Measurements from ENCODE around the gene CNDP1. TPM values are rescaled to one million over a fixed set of nuclear protein-coding genes. Genes with fewer than 3 reads are reported as not detected.

Gene CNDP1
- total RNA-seq, 4 donors from 2014 or later, result 0.24 to 1.0 (median 0.90) TPM; not detected in 1

GRCh38 chr18:74489676-74490075 is 44.6 kb upstream of the CNDP1 start:
- no peak for DNase-seq
- Histone ChIP-seq H3K4me1 (no peaks in the 10 kb centered on the region), H3K4me3 (no peak overlapping the region), H3K9me3 (no peaks in the 10 kb centered on the region), H3K36me3 (no peaks in the 10 kb centered on the region), H3K27ac (no peak overlapping the region), H3K27me3 (no peaks in the 10 kb centered on the region)
- TF ChIP-seq POLR2A (IDR thresholded peaks at IDR 0.05) (no peak), CTCF (IDR thresholded peaks at IDR 0.05) (no peak)
- intact Hi-C loops (cut with DNase I; ENCODE audit: low total_unique reads), result loop anchor here (10.0 kb wide), 1 partner anchor 135 kb away; no protein-coding TSS in a partner anchor

- Histone ChIP-seq H3K27me3 (no peaks in the 10 kb centered on the region), H3K4me1 (no peaks in the 10 kb centered on the region), H3K36me3 (no peaks in the 10 kb centered on the region), H3K9me3 (no peaks in the 10 kb centered on the region), H3K27ac (no peak overlapping the region), H3K4me3 (no peak overlapping the region)
- intact Hi-C loops (cut with DNase I; ENCODE audit: low total_unique reads), result no loop called here
- TF ChIP-seq POLR2A (IDR thresholded peaks at IDR 0.05) (no peak), CTCF (IDR thresholded peaks at IDR 0.05) (no peak)
- no peak for DNase-seq
These were observed 42.0 kb upstream of the CNDP1 start for GRCh38 chr18:74492259-74492658.

- no peak for TF ChIP-seq POLR2A (IDR thresholded peaks at IDR 0.05)
- TF ChIP-seq CTCF (IDR thresholded peaks at IDR 0.05), result peak; percentile 17 to 62 (median 44)
- Histone ChIP-seq H3K27me3 (no peaks in the 10 kb centered on the region), H3K4me3 (no peak overlapping the region), H3K4me1 (no peaks in the 10 kb centered on the region), H3K27ac (no peak overlapping the region), H3K9me3 (no peaks in the 10 kb centered on the region), H3K36me3 (no peaks in the 10 kb centered on the region)
- no peak for DNase-seq
- intact Hi-C loops (cut with DNase I; ENCODE audit: low total_unique reads), result no loop called here
These were observed 40.6 kb upstream of the CNDP1 start for GRCh38 chr18:74493689-74494088.

- no peaks in the 10 kb centered on the region for H3K36me3 ChIP-seq
- no peak overlapping the region for H3K4me3 ChIP-seq
- intact Hi-C loops (cut with DNase I; ENCODE audit: low total_unique reads), result no loop called here
- no peaks in the 10 kb centered on the region for H3K9me3 ChIP-seq
- DNase-seq, result no peak
- no peaks in the 10 kb centered on the region for H3K4me1 ChIP-seq
- TF ChIP-seq CTCF (IDR thresholded peaks at IDR 0.05) (no peak), POLR2A (IDR thresholded peaks at IDR 0.05) (no peak)
- H3K27me3 ChIP-seq, result no peaks in the 10 kb centered on the region
- H3K27ac ChIP-seq, result no peak overlapping the region
These were observed 39.8 kb upstream of the CNDP1 start for GRCh38 chr18:74494514-74494913.

GRCh38 chr18:74495581-74496507 is 38.5 kb upstream of the CNDP1 start, which contains the start of gene CNDP2:
TSS of gene CNDP2 (plus strand) at chr18:74496363. CDS start at chr18:74499974, 3,611 bp downstream.
- Histone ChIP-seq H3K4me3 (peak within 1 kb of the TSS; percentile 60 to 68), H3K27me3 (no peaks in the 10 kb centered on the region), H3K27ac (peak within 1 kb of the TSS; percentile 77 to 82), H3K9me3 (no peaks in the 10 kb centered on the region), H3K4me1 (no peaks in the 10 kb centered on the region), H3K36me3 (no peaks in the 10 kb centered on the region)
- peak; percentile 100 for DNase-seq
- TF ChIP-seq CTCF (IDR thresholded peaks at IDR 0.05) (peak in 1 of 4 experiments; percentile 13), POLR2A (IDR thresholded peaks at IDR 0.05) (peak; percentile 87 to 91)
- intact Hi-C loops (cut with DNase I; ENCODE audit: low total_unique reads), result no loop called here
